ENCODE results near the gene TPRG1L.

The TPRG1L gene

GRCh38 chr1:3628445-3628844 lies 3.6 kb downstream of the TPRG1L start:
- DNase-seq (ENCODE audit: low read depth, low spot score) = no peak

DNA sequence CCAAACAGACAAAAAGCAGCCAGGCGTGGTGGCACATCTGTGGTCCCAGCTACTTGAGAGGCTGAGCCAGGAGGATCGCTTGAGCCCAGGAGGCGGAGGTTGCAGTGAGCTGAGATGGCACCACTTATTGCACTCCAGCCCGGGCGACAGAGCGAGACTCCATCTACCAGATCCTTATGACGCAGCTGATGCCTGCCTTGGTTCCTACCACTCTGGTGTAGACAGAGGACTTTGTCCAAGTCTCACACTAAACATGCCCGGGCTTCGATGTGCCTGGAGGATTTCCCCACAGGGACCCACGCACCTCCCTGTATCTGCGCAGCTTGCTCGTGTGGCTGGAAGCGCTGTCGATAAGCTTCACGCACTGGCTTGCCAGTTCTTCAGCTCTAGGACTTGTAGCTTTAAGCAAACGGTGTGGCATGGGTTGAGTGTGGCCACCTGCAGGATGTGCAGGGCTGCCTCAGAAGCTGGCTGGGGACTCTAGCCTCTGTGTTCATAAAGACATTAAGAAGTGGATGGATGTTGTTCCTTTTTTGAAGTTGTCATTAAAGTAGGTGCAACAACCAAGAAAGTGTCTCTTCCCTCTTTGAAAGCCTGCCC lies 4.8 kb downstream of the TPRG1L start:
- DNase-seq (ENCODE audit: low read depth, low spot score) = no peak

DNA sequence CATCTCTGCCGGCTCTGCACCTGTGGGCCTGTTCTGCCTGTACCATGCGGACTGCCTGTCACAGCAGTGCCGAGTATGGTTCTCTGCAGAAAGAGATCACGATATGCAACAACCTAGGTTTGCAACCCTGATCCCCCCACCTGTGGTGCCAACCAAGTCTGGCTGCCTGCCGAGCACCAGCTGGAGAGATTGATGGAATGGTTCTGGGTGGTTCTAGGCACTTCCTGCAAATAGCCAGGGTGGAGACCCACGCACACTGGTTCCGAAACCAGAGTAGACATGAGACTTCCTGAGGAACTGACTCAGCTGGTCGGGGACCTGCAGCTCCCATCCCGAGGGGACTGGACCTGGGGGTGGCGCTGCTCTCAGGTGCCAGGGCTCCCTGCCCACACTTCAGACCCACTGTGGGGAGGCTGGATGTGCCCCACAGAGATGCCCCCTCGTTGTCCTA lies 5.4 kb downstream of the TPRG1L start:
- DNase-seq (ENCODE audit: low read depth, low spot score) = no peak

DNA sequence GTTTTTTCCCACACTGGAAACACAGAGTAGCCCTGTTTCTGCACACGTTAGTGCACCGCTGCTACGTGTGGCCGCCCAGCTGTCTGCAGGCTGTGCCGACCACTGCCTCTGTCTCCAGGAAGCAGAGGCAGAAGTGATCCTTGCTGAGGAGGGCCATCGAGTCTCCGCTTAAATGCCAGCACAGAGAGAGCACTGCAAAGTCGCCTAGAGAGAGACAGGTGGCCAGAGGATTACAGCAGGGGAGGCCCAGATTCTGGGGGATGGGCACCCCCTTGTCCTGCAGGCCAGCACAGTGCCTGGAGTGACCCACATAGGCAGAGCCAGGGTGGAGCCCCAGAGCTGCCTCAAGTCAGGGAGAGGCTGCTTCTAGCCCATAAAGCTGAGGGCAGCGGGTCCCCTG lies 6.1 kb downstream of the TPRG1L start:
- no peak for DNase-seq (ENCODE audit: low read depth, low spot score)

GRCh38 chr1:3631320-3632260 lies 6.8 kb downstream of the TPRG1L start:
- DNase-seq (ENCODE audit: low read depth, low spot score) = no peak

DNA sequence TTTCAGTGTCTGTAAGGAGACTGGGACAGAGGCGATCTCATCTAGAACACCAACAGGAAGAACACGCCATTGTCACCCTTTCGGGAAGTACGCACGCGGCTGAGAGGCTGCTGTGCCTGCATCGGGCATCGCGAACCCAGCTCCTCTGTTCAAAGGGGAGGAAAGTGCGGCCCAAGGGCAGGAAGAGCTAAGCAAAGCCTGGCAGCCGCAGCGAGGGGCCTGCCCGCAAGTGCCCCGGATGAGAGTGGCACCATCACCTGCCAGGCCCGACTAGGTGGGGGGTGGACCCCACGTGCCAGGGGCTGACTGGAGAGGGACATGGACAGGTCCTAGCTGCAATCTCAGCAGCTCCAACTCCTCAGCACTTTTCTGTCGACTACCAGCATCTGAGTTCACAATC lies 7.5 kb downstream of the TPRG1L start:
- DNase-seq (ENCODE audit: low read depth, low spot score) = no peak

DNA sequence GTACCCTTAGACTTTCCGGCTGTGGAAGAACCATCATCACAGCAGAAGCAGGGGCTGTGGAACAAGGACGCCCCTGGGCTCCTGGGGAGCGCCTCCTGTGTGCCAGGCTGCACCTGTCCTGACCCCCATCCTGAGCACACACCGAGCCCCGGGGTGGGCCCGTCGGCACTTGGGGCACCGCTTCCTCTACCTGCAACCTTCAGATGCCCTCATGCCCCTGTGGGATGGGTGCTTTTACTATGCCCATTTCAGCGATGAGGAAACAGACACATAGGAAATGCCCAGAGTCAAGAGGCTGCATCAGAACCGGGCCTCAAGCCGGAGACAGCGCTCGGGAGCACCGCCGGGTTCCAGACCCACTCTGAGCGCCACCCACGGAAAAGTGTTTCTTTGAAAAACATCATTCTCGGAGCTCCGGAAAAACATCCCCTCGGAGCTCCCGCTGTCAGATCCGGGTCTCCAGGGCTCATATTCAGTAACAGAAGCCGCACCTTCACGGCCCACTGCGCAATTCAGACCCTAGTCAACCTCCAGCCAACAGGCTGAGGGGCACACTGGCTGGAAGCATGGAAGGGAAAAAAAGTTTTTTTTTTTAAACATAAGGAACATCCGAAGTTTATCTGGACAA lies 8.0 kb downstream of the TPRG1L start:
- no peak for DNase-seq (ENCODE audit: low read depth, low spot score)

GRCh38 chr1:3633344-3634058 lies 8.7 kb downstream of the TPRG1L start:
- DNase-seq (ENCODE audit: low read depth, low spot score) = no peak

- no peak for DNase-seq (ENCODE audit: low read depth, low spot score)
Measured at GRCh38 chr1:3634059-3634800, 9.4 kb downstream of the TPRG1L start.

GRCh38 chr1:3636080-3636479 lies 11.3 kb downstream of the TPRG1L start:
- no peak for DNase-seq (ENCODE audit: low read depth, low spot score)

- DNase-seq (ENCODE audit: low read depth, low spot score) = no peak
Measured at GRCh38 chr1:3636531-3636930, 11.7 kb downstream of the TPRG1L start.

DNA sequence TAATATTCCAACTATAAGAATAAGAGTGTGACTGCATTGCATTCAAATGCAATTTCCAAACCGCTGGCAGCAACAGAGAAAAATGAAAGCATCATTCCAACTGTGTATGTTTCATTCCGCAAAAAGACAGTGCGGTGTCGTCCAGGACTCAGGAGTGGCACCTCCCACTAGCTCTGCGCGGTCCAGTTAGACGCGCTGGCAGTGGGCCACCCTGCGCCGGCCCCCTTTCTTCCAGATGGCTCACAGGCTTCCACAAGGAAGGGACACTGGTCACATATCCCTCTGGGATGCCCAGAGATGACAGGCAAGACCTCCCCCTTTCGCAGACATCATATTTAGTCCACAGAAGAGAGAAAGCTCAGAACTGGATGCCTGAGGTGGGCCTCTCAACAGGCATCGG lies 13.2 kb downstream of the TPRG1L start:
- DNase-seq (ENCODE audit: low read depth, low spot score) = no peak

DNA sequence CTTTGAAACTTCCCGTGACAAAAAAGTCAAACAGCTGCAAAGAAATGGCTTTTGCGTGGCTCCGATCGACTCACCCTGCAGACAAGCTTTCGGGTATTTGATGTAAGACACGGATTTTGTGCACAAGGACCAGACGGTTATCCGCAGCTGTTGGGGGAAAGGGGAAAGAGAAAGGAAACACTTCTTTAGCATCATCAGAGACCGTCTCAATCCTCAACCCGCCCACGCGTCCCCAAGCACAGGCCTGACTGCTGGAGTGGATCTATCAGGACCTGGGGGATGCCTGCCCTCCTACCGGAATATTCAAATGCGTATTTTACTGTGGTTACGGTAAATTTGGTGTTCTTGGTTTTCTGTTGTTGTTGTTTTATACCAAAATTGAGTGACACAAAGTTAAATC lies 13.9 kb downstream of the TPRG1L start:
- DNase-seq (ENCODE audit: low read depth, low spot score) = no peak

DNA sequence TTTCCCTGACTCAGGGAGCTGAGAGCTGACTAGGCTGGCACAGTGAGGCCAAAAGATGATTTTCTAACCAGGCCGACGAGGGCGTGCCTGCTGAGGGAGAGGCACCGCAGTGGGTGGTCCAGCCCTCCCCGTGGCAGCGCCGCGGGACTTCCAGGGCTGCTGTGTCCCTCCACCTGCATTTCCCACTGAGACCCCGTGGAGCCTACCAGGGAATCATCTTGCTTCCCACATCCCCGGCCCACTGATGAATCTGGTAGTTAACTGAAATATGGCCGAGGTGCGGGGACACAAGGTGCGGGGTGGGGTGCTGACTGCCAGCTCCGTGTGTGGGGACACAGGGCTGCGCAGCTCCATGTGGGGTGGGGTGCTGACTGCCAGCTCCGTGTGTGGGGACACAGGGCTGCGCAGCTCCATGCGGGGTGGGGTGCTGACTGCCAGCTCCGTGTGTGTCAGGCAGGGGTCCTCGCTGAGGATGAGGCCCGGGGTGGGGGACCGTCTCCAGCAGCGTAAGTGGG lies 14.6 kb downstream of the TPRG1L start:
- no peak for DNase-seq (ENCODE audit: low read depth, low spot score)

DNA sequence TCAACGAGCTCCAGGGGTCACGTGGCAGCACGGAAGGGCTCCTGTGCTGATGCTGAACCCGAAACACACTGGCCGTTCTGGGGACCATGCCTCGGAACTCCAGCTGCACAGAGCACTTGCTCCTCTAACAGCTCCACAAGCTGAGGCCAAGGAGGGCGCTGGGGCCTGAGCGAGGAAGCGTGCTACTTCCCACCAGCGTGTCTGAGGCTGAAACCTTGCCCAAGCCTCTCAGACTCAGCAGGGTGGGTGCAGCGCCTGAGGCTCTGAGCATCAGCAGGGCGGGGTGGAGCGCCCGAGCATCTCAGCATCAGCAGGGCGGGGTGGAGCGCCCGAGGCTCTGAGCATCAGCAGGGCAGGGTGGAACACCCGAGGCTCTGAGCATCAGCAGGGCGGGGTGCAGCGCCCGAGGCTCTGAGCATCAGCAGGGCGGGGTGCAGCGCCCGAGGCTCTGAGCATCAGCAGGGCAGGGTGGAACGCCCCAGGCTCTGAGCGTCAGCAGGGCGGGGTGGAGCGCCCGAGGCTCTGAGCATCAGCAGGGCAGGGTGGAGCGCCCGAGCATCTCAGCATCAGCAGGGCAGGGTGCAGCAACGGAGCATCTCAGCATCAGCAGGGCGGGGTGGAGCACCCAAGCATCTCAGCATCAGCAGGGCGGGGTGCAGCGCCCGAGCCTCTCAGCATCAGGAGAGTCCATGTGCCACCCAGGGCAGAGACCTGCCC lies 15.5 kb downstream of the TPRG1L start:
- DNase-seq (ENCODE audit: low read depth, low spot score) = no peak

- no peak for DNase-seq (ENCODE audit: low read depth, low spot score)
Measured at GRCh38 chr1:3641046-3641760, 16.4 kb downstream of the TPRG1L start.

DNA sequence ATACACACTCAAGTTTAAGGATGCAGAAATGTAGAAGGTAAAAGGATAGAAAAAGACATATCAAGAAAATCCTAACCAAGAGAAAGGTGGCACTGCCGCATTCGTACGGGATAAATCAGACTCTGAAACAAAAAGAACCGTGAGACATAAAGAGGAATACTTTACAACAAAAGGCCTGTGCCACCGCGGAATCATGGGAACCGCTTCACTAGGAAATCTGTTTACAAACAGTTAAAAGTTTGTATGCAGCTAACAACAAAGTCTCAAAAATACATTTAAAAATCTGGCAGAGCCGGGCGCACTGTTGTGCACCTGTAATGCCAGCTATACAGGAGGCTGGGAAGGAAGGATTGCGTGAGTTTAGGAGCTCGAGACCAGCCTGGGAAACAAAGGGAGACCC lies 17.0 kb downstream of the TPRG1L start:
- DNase-seq (ENCODE audit: low read depth, low spot score) = no peak

DNA sequence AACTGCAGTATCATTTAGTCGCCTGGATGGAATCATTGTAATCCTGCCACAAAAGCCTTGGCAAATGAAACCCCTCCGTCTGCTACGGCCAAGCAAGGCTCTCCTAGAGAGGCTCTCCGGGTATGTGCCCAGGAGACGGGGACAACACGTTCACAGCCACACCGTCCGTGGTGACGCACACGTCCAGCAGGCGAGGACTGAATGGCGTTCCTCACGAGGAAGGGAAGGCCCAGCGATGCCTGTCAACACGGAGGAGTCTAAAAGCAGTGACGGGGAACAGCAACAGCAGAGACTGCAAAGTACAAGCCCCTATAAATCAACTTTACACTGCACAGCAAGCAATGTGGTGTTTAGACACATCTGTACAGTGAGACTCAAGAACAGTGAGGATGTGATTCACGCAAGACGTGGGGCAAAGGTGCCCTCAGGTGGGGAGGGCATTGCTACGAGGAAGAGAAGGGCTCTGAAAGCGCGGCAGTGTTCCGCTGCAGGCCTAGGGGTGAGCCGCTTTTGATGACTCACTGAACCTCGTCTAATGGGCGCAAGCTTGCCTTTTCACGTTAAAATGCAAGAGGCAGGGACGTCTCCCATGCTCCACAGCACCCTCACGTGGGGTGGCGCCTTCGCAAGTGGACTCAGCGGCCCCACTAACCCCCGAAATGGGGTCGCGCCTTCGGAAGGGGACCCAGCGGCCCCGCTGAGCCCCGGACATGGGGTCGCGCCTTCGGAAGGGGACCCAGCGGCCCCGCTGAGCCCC lies 18.3 kb downstream of the TPRG1L start:
- no peak for DNase-seq (ENCODE audit: low read depth, low spot score)

DNA sequence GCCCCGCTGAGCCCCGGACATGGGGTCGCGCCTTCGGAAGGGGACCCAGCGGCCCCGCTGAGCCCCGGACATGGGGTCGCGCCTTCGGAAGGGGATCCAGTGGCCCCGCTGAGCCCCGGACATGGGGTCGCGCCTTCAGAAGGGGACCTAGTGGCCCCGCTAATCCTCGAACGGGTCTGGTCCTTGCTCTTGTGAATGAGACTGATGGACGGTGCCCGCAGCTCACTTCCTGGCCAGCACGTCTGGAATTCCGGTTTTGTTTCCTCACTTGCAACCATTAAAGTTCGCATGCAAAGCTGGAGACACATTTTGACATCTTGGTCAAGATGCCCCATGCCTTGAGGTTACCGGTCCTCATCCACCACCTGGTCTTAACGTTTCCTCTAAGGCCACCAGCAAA lies 19.5 kb downstream of the TPRG1L start:
- no peak for DNase-seq (ENCODE audit: low read depth, low spot score)
